ENCODE data around the gene COPS8.

COPS8 gene

GRCh38 chr2:237101118-237101979 is 15.7 kb downstream of the COPS8 start:
- no peak for DNase-seq (ENCODE audit: low read depth)

GRCh38 chr2:237102428-237102827 is 16.7 kb downstream of the COPS8 start:
- DNase-seq (ENCODE audit: low read depth): no peak

- no peak for DNase-seq (ENCODE audit: low read depth)
Measured at GRCh38 chr2:237109421-237109934, 23.8 kb downstream of the COPS8 start.

- no peak for DNase-seq (ENCODE audit: low read depth)
Measured at GRCh38 chr2:237113026-237113795, 27.5 kb downstream of the COPS8 start.

- no peak for DNase-seq (ENCODE audit: low read depth)
Measured at GRCh38 chr2:237115870-237116269, 30.2 kb downstream of the COPS8 start.

- no peak for DNase-seq (ENCODE audit: low read depth)
Measured at GRCh38 chr2:237116431-237116830, 30.7 kb downstream of the COPS8 start.

- no peak for DNase-seq (ENCODE audit: low read depth)
Measured at GRCh38 chr2:237118025-237118424, 32.3 kb downstream of the COPS8 start.

- no peak for DNase-seq (ENCODE audit: low read depth)
Measured at GRCh38 chr2:237118561-237119155, 33.0 kb downstream of the COPS8 start.

GRCh38 chr2:237120916-237121315 is 35.2 kb downstream of the COPS8 start:
- DNase-seq (ENCODE audit: low read depth): no peak

GRCh38 chr2:237121321-237121720 is 35.6 kb downstream of the COPS8 start:
- DNase-seq (ENCODE audit: low read depth): no peak

- DNase-seq (ENCODE audit: low read depth): no peak
Measured at GRCh38 chr2:237122214-237122666, 36.6 kb downstream of the COPS8 start.

- no peak for DNase-seq (ENCODE audit: low read depth)
Measured at GRCh38 chr2:237124820-237125219, 39.1 kb downstream of the COPS8 start.

GRCh38 chr2:237125967-237126366 is 40.3 kb downstream of the COPS8 start:
- no peak for DNase-seq (ENCODE audit: low read depth)

GRCh38 chr2:237126519-237127174 is 41.0 kb downstream of the COPS8 start:
- DNase-seq (ENCODE audit: low read depth): no peak

GRCh38 chr2:237128026-237128703 is 42.5 kb downstream of the COPS8 start:
- DNase-seq (ENCODE audit: low read depth): peak; percentile 36

GRCh38 chr2:237128845-237129592 is 43.3 kb downstream of the COPS8 start:
- no peak for DNase-seq (ENCODE audit: low read depth)

GRCh38 chr2:237129625-237130263 is 44.1 kb downstream of the COPS8 start:
- no peak for DNase-seq (ENCODE audit: low read depth)

GRCh38 chr2:237130562-237131421 is 45.1 kb downstream of the COPS8 start:
- DNase-seq (ENCODE audit: low read depth): no peak

Data from HS-27A (cell line).